Activated T-cell treated with anti-CD3 and anti-CD28 coated beads, Interleukin-2, amount 50 U/mL, for 72 hours (primary cell): ENCODE measurements around the gene DMAC2. TPM values are rescaled to one million over a fixed set of nuclear protein-coding genes. Genes with fewer than 3 reads are reported as not detected.
"Not testable (repeated sequence)": the region's sequence is repeated elsewhere in the genome, so short reads cannot be mapped to it uniquely, and the experiment has no call there.

Experiments used
- ATAC-seq, 2 donors: fragments of 150-1000 bp; cut with Tn5 transposase; replicated peaks in 1 of 2; 2 replicates each; pipeline ENCODE4 v1.10.0; 2021; ENCODE audit warnings: moderate library complexity in 2 of 2, mild to moderate bottlenecking in 1 of 2
- DNase-seq, 2 donors: peaks; one replicate each; pipeline ENCODE4 v3.0.0; 2021 to 2022; ENCODE audit warnings: mixed read lengths in 1 of 2
- H3K27ac Mint-ChIP-seq: one replicate; pipeline ENCODE4 v1.8.0; 2022; ENCODE audit warnings: mild to moderate bottlenecking, moderate library complexity, mixed read lengths
- H3K27me3 Mint-ChIP-seq: one replicate; pipeline ENCODE4 v1.8.0; 2022; ENCODE audit warnings: low read depth, mixed read lengths
- H3K36me3 Mint-ChIP-seq, 2 donors: one replicate each; pipeline ENCODE4 v1.8.0; 2022; ENCODE audit warnings: mixed read lengths in 2 of 2, mild to moderate bottlenecking in 1 of 2; ENCODE audit not compliant: insufficient read depth in 2 of 2
- H3K4me1 Mint-ChIP-seq: one replicate; pipeline ENCODE4 v1.8.0; 2022; ENCODE audit warnings: low read depth, mixed read lengths
- H3K4me3 Mint-ChIP-seq, 2 donors: one replicate each; pipeline ENCODE4 v1.8.0; 2022; ENCODE audit warnings: mild to moderate bottlenecking in 2 of 2, mixed read lengths in 2 of 2, moderate library complexity in 2 of 2
- H3K9me3 Mint-ChIP-seq, 2 donors: one replicate each; pipeline ENCODE4 v1.8.0; 2022; ENCODE audit warnings: mixed read lengths in 2 of 2
- total RNA-seq, 2 donors: library from RNA; stranded (reverse); gene quantifications; one replicate each; pipeline ENCODE4 v1.2.3, GENCODE V29; 2022

Gene DMAC2
- total RNA-seq, 2 donors from 2014 or later = 59.9 to 66.6 TPM

GRCh38 chr19:41435936-41436673 lies 3.6 kb downstream of the DMAC2 start:
- Mint-ChIP-seq H3K4me1 (peaks cover 18% of the 10 kb centered on the region), H3K9me3 (no peaks in the 10 kb centered on the region), H3K27me3 (no peaks in the 10 kb centered on the region), H3K4me3 (no peak overlapping the region), H3K27ac (no peak overlapping the region), H3K36me3 (peaks cover 1 to 11% of the 10 kb centered on the region in 2 donors)
- ATAC-seq (no peak), DNase-seq (no peak)

GRCh38 chr19:41435376-41435775 lies 4.3 kb downstream of the DMAC2 start:
- H3K27ac Mint-ChIP-seq, H3K4me3 Mint-ChIP-seq, ATAC-seq, H3K27me3 Mint-ChIP-seq, DNase-seq, H3K9me3 Mint-ChIP-seq: not testable (repeated sequence)
- Mint-ChIP-seq H3K36me3 (peaks cover 1 to 12% of the 10 kb centered on the region in 2 donors), H3K4me1 (peaks cover 12% of the 10 kb centered on the region)

DNA sequence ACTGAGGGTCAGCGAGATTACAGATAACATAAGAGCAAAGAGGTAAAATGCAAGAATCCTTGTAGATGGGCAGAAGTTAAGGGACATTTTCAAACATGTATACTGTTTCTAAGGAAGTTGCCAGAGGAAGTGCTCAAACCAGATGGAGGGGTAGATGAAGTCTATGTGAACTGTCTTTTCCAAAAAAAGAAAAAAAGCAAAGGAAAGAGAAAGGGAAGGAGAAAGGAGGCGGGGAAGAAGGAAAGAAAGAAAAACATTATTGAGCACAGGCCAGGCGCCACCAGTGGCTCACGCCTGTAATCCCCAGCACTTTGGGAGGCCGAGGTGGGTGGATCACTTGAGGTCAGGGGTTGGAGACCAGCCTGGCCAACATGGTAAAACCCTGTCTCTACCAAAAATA lies 5.3 kb downstream of the DMAC2 start:
- peaks cover 6% of the 10 kb centered on the region for H3K4me1 Mint-ChIP-seq
- H3K36me3 Mint-ChIP-seq = peaks cover 1 to 12% of the 10 kb centered on the region in 2 donors
- H3K27ac Mint-ChIP-seq = peak overlapping the region; percentile 4
- no peaks in the 10 kb centered on the region for H3K9me3 Mint-ChIP-seq
- H3K4me3 Mint-ChIP-seq = no peak overlapping the region
- DNase-seq (no peak), ATAC-seq (no peak)
- H3K27me3 Mint-ChIP-seq = no peaks in the 10 kb centered on the region

DNA sequence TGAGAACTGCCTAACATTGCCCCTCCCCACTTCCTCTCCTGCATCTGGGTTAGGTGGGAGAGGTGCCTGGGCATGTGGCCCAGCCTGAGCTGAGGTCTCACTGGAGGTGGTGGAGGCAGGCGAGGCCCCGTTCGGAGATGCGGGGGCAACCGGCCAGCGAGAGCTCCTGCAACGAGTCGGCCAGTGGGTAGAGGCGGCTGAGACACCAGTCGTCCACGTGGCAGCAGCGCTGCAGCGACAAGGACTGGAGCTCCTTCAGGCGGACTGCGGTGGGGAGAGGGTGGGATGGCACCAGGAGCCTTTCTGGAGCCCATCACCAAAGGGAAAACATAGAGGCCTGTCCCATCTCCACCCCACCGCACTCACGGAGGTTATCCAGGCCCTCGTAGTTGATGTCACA lies 6.5 kb downstream of the DMAC2 start:
- H3K9me3 Mint-ChIP-seq = no peaks in the 10 kb centered on the region
- peaks cover 1 to 12% of the 10 kb centered on the region in 2 donors for H3K36me3 Mint-ChIP-seq
- no peak overlapping the region for H3K4me3 Mint-ChIP-seq
- H3K4me1 Mint-ChIP-seq = peaks cover 14% of the 10 kb centered on the region
- no peak overlapping the region for H3K27ac Mint-ChIP-seq
- DNase-seq = no peak
- no peaks in the 10 kb centered on the region for H3K27me3 Mint-ChIP-seq
- ATAC-seq = no peak

- Mint-ChIP-seq H3K4me3 (no peak overlapping the region), H3K36me3 (peaks cover 1 to 10% of the 10 kb centered on the region in 2 donors)
- no peak for ATAC-seq
Measured at GRCh38 chr19:41431426-41432386, 8.0 kb downstream of the DMAC2 start.

GRCh38 chr19:41430922-41431321 lies 8.8 kb downstream of the DMAC2 start:
- Mint-ChIP-seq H3K9me3 (no peaks in the 10 kb centered on the region), H3K27me3 (no peaks in the 10 kb centered on the region), H3K4me3 (no peak overlapping the region), H3K27ac (no peak overlapping the region), H3K36me3 (peaks cover 1 to 10% of the 10 kb centered on the region in 2 donors), H3K4me1 (peaks cover 24% of the 10 kb centered on the region)
- no peak for DNase-seq
- ATAC-seq = no peak

More at GRCh38 chr19:41431426-41432386, 8.0 kb downstream of the DMAC2 start:
- Mint-ChIP-seq H3K9me3 (no peaks in the 10 kb centered on the region), H3K27me3 (no peaks in the 10 kb centered on the region), H3K27ac (no peak overlapping the region), H3K4me1 (peaks cover 23% of the 10 kb centered on the region)
- DNase-seq = no peak

DNA sequence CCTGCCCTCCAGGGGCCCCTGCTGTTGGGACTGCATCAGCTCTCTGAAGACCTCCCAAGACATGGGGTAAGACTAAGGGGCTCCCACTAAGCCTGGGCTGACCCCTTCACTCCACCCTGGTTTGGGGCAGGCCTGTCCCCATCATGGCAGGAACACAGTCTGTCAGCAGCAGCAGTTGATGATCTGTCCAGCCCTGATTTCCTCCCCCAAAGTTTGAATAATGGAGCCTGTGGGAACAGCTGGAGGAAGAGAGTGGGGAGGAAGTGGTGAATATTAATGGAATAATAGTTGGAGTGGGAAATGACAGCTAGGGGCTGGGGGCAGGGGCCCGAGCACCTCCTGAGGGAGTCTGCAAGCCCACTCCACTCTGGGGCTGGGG lies 11.2 kb downstream of the DMAC2 start:
- Mint-ChIP-seq H3K36me3 (peaks cover 1 to 10% of the 10 kb centered on the region in 2 donors), H3K4me3 (peak overlapping the region; percentile 74 to 95), H3K4me1 (peaks cover 24% of the 10 kb centered on the region), H3K27ac (peak overlapping the region; percentile 84), H3K27me3 (no peaks in the 10 kb centered on the region), H3K9me3 (no peaks in the 10 kb centered on the region)
- no peak for DNase-seq
- no peak for ATAC-seq

- no peaks in the 10 kb centered on the region for H3K9me3 Mint-ChIP-seq
- peaks cover 1 to 10% of the 10 kb centered on the region in 2 donors for H3K36me3 Mint-ChIP-seq
- peak overlapping the region; percentile 79 to 95 for H3K4me3 Mint-ChIP-seq
- H3K27me3 Mint-ChIP-seq = no peaks in the 10 kb centered on the region
- H3K4me1 Mint-ChIP-seq = peaks cover 24% of the 10 kb centered on the region
- DNase-seq (peak; percentile 26 to 29), ATAC-seq (peak; percentile 53 to 60)
- H3K27ac Mint-ChIP-seq = peak overlapping the region; percentile 92
Measured at GRCh38 chr19:41427647-41428480, 11.8 kb downstream of the DMAC2 start.

DNA sequence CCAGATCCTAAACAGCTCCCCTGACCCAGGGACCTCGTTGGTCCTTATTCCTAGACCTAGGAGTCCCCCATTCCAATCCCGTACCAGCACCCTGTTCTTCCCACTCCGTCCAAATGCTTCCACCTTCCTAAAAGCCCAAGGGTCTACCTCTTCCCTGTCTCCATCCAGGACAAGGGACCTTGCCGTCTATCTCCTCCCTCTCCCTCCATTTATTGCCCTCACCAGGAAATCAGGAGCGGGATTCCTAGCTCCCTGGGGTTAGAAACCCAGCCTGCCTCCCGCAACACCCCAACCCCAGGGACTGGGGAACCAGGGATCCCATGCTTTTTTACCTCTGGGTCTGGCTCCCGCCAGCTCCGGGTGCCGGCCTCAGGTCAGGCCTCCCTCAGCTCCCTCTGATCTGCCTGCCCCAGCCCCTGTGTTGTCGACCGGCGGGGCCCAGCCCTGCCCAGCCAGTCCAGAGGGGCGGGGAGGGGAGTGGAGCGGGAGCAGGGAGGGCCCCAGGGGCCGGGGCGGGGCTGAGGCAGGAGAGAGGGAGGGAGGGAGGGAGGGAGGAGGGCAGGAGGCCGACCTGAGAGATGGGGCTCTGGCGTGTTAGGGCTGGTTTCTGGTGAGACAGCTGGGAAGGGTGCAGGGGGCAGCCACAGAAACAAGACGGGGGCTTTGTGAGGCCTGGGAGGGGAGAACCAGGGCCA lies 12.6 kb downstream of the DMAC2 start, which contains the start of gene B3GNT8:
TSS of gene B3GNT8 (minus strand) at position 423 of the 695 bp plus-strand sequence. CDS start 596 bp downstream, outside the sequence.
- no peaks in the 10 kb centered on the region for H3K9me3 Mint-ChIP-seq
- peak; percentile 70 for ATAC-seq

GRCh38 chr19:41426116-41426841 lies 13.4 kb downstream of the DMAC2 start:
- Mint-ChIP-seq H3K4me1 (peaks cover 24% of the 10 kb centered on the region), H3K9me3 (no peaks in the 10 kb centered on the region), H3K4me3 (peak overlapping the region in 1 of 2 donors; percentile 24), H3K27ac (no peak overlapping the region), H3K27me3 (no peaks in the 10 kb centered on the region), H3K36me3 (peaks cover 0 to 4% of the 10 kb centered on the region in 2 donors)
- ATAC-seq (no peak), DNase-seq (no peak)

More for the DNA sequence above, 12.6 kb downstream of the DMAC2 start, which contains the start of gene B3GNT8:
- H3K4me1 Mint-ChIP-seq = peaks cover 24% of the 10 kb centered on the region
- peak; percentile 44 to 50 for DNase-seq
- peak within 1 kb of the TSS; percentile 92 for H3K27ac Mint-ChIP-seq
- H3K4me3 Mint-ChIP-seq = peak within 1 kb of the TSS; percentile 79 to 95
- peaks cover 0 to 10% of the 10 kb centered on the region in 2 donors for H3K36me3 Mint-ChIP-seq
- no peaks in the 10 kb centered on the region for H3K27me3 Mint-ChIP-seq

- ATAC-seq = no peak
- no peaks in the 10 kb centered on the region for H3K27me3 Mint-ChIP-seq
- no peak overlapping the region for H3K4me3 Mint-ChIP-seq
- DNase-seq = no peak
- H3K9me3 Mint-ChIP-seq = no peaks in the 10 kb centered on the region
- peaks cover 0 to 2% of the 10 kb centered on the region in 2 donors for H3K36me3 Mint-ChIP-seq
- peaks cover 24% of the 10 kb centered on the region for H3K4me1 Mint-ChIP-seq
- H3K27ac Mint-ChIP-seq = no peak overlapping the region
Measured at GRCh38 chr19:41425174-41426115, 14.3 kb downstream of the DMAC2 start.
